Measurements from ENCODE around the gene EXOC2. TPM values are rescaled to one million over a fixed set of nuclear protein-coding genes. Genes with fewer than 3 reads are reported as not detected.

The EXOC2 gene
- total RNA-seq, 2 experiments from 2014 or later, result 29.9 to 30.2 TPM

DNA sequence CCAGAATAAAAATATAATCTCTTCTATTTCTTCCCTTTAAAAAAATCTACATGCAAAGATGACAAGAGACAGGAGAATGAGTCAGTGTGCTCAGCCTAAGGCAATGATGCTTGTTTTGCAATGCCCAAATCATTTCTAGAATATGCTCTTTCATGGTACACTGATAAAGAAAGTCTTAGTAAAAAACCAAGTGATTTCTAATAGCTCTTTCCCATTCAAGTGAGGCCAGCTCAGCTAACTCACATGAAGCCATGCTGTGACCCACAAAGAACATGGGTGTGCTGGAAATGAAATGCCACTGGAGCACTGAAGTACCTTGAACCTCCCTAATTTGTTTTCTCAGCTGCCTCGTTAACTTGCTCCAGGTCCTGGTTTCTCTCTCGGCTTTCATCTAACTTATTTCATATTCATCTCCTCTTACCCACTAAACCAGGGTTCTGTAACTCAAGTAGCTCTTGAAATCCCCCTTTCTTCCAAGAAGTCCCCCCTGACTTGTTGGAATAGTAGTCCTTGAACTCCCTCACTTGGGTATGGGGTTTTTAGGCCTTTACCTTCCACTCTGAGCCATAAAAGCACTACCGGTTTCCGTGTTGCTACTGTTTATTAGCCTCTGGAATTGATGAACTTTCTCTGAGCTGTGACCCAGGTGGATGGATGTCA is 208.7 kb downstream of the EXOC2 start:
- intact Hi-C loops (cut with micrococcal nuclease), result loop anchor here (2.0 kb wide), 1 partner anchor 15 kb away; no protein-coding TSS in a partner anchor
- Mint-ChIP-seq H3K27ac (peak overlapping the region; percentile 93), H3K36me3 (ENCODE audit: low read depth) (peaks cover 65% of the 10 kb centered on the region), H3K9me3 (peaks cover 2% of the 10 kb centered on the region), H3K27me3 (no peaks in the 10 kb centered on the region), H3K4me3 (peak overlapping the region; percentile 7), H3K4me1 (ENCODE audit: low read depth) (peaks cover 79% of the 10 kb centered on the region)
- CTCF ChIA-PET, result interaction anchor here (0.8 to 2.4 kb wide), 12 partner anchors 9 to 295 kb away, joined by 3 to 9 read pairs (median 4); no protein-coding TSS in a partner anchor
- no peak for TF ChIP-seq CTCF (IDR thresholded peaks at IDR 0.05)
- ATAC-seq (peak; percentile 85), DNase-seq (peak; percentile 65)
- POLR2A ChIA-PET, result interaction anchor here (0.8 to 29.9 kb wide), 17 partner anchors 9 to 261 kb away, joined by 3 to 853 read pairs (median 6); partner anchors contain the start of gene IRF4

GRCh38 chr6:475314-475713 is 217.6 kb downstream of the EXOC2 start:
- Mint-ChIP-seq H3K4me1 (ENCODE audit: low read depth) (peaks cover 75% of the 10 kb centered on the region), H3K27me3 (no peaks in the 10 kb centered on the region), H3K27ac (peak overlapping the region; percentile 88), H3K36me3 (ENCODE audit: low read depth) (peaks cover 2% of the 10 kb centered on the region), H3K9me3 (no peaks in the 10 kb centered on the region), H3K4me3 (peak overlapping the region; percentile 40)
- no peak for DNase-seq
- POLR2A ChIA-PET, result interaction anchor here (0.6 to 29.9 kb wide), 16 partner anchors 10 to 129 kb away, joined by 3 to 853 read pairs (median 6); partner anchors contain the start of gene IRF4
- intact Hi-C loops (cut with micrococcal nuclease), result no loop called here
- ATAC-seq, result no peak
- CTCF ChIA-PET, result interaction anchor here (0.9 to 2.2 kb wide), 9 partner anchors 10 to 76 kb away, joined by 3 to 16 read pairs (median 5); no protein-coding TSS in a partner anchor
- TF ChIP-seq CTCF (IDR thresholded peaks at IDR 0.05), result no peak

- intact Hi-C loops (cut with micrococcal nuclease), result no loop called here
- TF ChIP-seq CTCF (IDR thresholded peaks at IDR 0.05), result no peak
- no peaks in the 10 kb centered on the region for H3K27me3 Mint-ChIP-seq
- H3K9me3 Mint-ChIP-seq, result no peaks in the 10 kb centered on the region
- DNase-seq (peak; percentile 96), ATAC-seq (peak; percentile 98)
- H3K36me3 Mint-ChIP-seq (ENCODE audit: low read depth), result peaks cover 2% of the 10 kb centered on the region
- ChIA-PET POLR2A (interaction anchor here (0.6 to 29.9 kb wide), 18 partner anchors 11 to 129 kb away, joined by 3 to 853 read pairs (median 6); partner anchors contain the start of gene IRF4), CTCF (interaction anchor here (1.3 to 2.2 kb wide), 7 partner anchors 9 to 28 kb away, joined by 3 to 16 read pairs (median 5); no protein-coding TSS in a partner anchor)
- peak overlapping the region; percentile 40 for H3K4me3 Mint-ChIP-seq
- peak overlapping the region; percentile 88 for H3K27ac Mint-ChIP-seq
- peaks cover 73% of the 10 kb centered on the region for H3K4me1 Mint-ChIP-seq (ENCODE audit: low read depth)
These were observed 218.3 kb downstream of the EXOC2 start for GRCh38 chr6:474453-475185.

GRCh38 chr6:473768-474452 is 219.0 kb downstream of the EXOC2 start:
- Mint-ChIP-seq H3K9me3 (no peaks in the 10 kb centered on the region), H3K27ac (peak overlapping the region; percentile 88), H3K27me3 (no peaks in the 10 kb centered on the region), H3K4me1 (ENCODE audit: low read depth) (peaks cover 66% of the 10 kb centered on the region), H3K36me3 (ENCODE audit: low read depth) (peaks cover 2% of the 10 kb centered on the region), H3K4me3 (peak overlapping the region; percentile 40)
- intact Hi-C loops (cut with micrococcal nuclease), result no loop called here
- ChIA-PET CTCF (interaction anchor here (1.3 to 1.8 kb wide), 3 partner anchors 12 to 25 kb away, joined by 3 to 7 read pairs (median 5); no protein-coding TSS in a partner anchor), POLR2A (interaction anchor here (0.7 to 29.9 kb wide), 13 partner anchors 11 to 71 kb away, joined by 4 to 853 read pairs (median 10); partner anchors contain the start of gene IRF4)
- ATAC-seq, result no peak
- TF ChIP-seq CTCF (IDR thresholded peaks at IDR 0.05), result no peak
- no peak for DNase-seq

Data from activated CD8-positive, alpha-beta T cell treated with anti-CD3 and anti-CD28 coated beads for 36 hours (primary cell).